ENCODE measurements around the gene SMURF1. TPM values are rescaled to one million over a fixed set of nuclear protein-coding genes. Genes with fewer than 3 reads are reported as not detected.

Gene SMURF1
- total and polyA plus RNA-seq, 2 experiments from 2014 or later: 12.4 to 21.7 TPM

DNA sequence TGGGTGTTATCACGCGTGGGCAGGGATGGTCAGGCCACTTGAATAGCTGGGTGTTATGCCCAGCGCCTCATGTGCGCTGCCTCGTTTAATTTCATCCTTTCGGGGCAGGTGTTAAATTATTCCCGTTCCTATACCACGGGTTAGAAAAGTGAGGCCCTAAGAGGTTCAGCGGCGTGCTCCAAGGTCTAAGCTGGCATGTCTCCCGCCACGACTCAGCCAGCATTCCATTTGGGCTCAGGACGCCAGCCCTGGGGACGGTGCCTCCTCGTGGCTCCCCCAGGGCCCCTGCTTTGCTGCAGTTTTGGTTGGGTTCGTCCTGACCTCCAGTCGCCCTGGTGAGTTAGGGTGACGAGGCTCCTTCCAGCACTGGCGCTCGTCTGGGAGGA lies 141.1 kb downstream of the SMURF1 start:
- Histone ChIP-seq H3K4me3 (no peak overlapping the region), H3K27ac (no peak overlapping the region), H3K9me2 (replicated peaks; ENCODE audit: insufficient read depth) (no peaks in the 10 kb centered on the region), H3K4me1 (ENCODE audit: insufficient read depth) (no peaks in the 10 kb centered on the region), H3K79me2 (no peaks in the 10 kb centered on the region), H3K27me3 (no peaks in the 10 kb centered on the region), H2AFZ (no peak overlapping the region), H3K36me3 (replicated peaks; ENCODE audit: insufficient read depth, low read depth) (no peaks in the 10 kb centered on the region), H4K20me1 (ENCODE audit: insufficient read depth, poor library complexity, severe bottlenecking) (no peaks in the 10 kb centered on the region), H3K4me2 (no peak overlapping the region), H3K9me3 (ENCODE audit: low read depth) (no peaks in the 10 kb centered on the region)
- TF ChIP-seq, protein P1, sequence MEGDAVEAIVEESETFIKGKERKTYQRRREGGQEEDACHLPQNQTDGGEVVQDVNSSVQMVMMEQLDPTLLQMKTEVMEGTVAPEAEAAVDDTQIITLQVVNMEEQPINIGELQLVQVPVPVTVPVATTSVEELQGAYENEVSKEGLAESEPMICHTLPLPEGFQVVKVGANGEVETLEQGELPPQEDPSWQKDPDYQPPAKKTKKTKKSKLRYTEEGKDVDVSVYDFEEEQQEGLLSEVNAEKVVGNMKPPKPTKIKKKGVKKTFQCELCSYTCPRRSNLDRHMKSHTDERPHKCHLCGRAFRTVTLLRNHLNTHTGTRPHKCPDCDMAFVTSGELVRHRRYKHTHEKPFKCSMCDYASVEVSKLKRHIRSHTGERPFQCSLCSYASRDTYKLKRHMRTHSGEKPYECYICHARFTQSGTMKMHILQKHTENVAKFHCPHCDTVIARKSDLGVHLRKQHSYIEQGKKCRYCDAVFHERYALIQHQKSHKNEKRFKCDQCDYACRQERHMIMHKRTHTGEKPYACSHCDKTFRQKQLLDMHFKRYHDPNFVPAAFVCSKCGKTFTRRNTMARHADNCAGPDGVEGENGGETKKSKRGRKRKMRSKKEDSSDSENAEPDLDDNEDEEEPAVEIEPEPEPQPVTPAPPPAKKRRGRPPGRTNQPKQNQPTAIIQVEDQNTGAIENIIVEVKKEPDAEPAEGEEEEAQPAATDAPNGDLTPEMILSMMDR (IDR thresholded peaks at IDR 0.05; ENCODE audit: poor library complexity): no peak
- TF ChIP-seq EZH2 (IDR thresholded peaks at IDR 0.05; ENCODE audit: borderline replicate concordance) (no peak), EZH2phosphoT487 (IDR thresholded peaks at IDR 0.05; ENCODE audit: low read depth, severe bottlenecking, unreplicated experiment) (no peak)
- WGBS (ENCODE audit: low lambda C conversion rate, missing lambda C conversion rate): 94% methylated on average over 20 of the region's 20 CpGs
- DNase-seq (ENCODE audit: low spot score): no peak

DNA sequence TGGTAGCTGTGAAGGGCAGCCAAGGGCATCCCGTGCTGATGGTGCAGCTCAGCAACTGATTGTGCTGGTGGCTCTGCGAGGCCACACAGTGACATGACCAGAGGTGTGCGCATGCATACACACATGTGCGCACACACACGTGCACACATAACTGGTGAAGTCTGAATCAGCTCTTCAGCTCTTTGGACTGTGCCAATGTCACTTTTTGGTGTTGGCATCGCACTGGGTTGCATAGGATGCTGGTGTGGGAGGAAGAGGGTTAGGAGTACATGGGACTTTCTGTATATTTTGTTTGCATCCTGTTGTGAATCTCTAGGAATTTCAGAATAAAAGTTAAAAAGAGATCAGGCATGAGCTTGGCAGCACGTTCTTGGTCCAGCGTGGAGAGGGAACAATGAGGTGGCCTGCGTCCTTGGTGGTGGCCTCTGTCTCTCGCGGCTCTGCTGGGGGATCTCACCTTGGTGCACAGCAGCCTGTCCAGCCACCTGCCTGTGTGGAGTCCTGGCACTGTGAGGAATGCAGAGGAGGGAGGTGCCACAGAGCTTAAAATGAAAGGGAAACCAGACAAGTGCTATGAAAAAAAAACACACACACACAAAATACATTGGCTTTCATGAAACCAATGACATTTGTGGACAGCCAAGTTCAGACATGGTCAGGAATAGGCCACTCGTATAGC lies 141.6 kb downstream of the SMURF1 start:
- WGBS (ENCODE audit: low lambda C conversion rate, missing lambda C conversion rate): 96% methylated on average over 12 of the region's 12 CpGs
- Histone ChIP-seq H3K9me2 (replicated peaks; ENCODE audit: insufficient read depth) (no peaks in the 10 kb centered on the region), H3K4me3 (no peak overlapping the region), H3K27ac (no peak overlapping the region), H3K4me1 (ENCODE audit: insufficient read depth) (no peaks in the 10 kb centered on the region), H3K4me2 (no peak overlapping the region), H3K79me2 (no peaks in the 10 kb centered on the region), H3K9me3 (ENCODE audit: low read depth) (no peaks in the 10 kb centered on the region), H3K27me3 (no peaks in the 10 kb centered on the region), H2AFZ (no peak overlapping the region), H3K36me3 (replicated peaks; ENCODE audit: insufficient read depth, low read depth) (no peaks in the 10 kb centered on the region), H4K20me1 (ENCODE audit: insufficient read depth, poor library complexity, severe bottlenecking) (no peaks in the 10 kb centered on the region)
- no peak for DNase-seq (ENCODE audit: low spot score)
- TF ChIP-seq EZH2 (IDR thresholded peaks at IDR 0.05; ENCODE audit: borderline replicate concordance): no peak
- no peak for TF ChIP-seq EZH2phosphoT487 (IDR thresholded peaks at IDR 0.05; ENCODE audit: low read depth, severe bottlenecking, unreplicated experiment)
- TF ChIP-seq, protein P1 (IDR thresholded peaks at IDR 0.05; ENCODE audit: poor library complexity): no peak

DNA sequence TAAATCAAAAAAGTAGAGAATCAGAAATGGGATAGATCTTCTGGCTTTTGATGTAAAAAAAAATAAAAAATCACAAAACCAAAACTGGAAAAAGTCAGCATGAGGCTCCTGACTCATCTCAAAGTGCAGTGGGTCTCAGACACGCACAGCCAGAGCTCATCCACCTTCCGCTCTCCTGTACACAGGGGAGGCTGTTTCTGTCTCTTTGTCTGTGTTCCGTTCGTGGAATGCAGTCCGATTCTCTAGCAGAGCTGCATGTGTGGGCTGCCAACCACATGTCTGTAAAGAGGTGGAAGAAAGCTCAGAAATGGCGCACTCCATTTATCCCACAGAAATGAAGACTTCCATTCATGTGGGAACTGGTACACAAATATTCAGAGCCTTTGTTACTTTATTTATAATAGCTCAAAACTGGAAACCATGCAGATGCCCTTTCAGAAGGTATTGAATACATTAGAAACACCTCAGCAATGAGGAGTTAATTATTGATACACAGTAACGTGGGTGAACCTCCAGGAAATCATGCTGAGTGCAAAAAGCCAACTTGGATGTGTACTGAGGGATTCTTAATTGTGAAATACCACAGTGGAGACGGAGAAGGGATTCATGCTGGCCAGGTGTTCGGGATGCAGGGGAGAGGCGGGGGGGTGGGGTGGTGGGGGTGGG lies 142.3 kb downstream of the SMURF1 start:
- Histone ChIP-seq H3K4me1 (ENCODE audit: insufficient read depth) (no peaks in the 10 kb centered on the region), H2AFZ (no peak overlapping the region), H3K27ac (no peak overlapping the region), H3K9me2 (replicated peaks; ENCODE audit: insufficient read depth) (no peaks in the 10 kb centered on the region), H3K9me3 (ENCODE audit: low read depth) (no peaks in the 10 kb centered on the region), H3K79me2 (no peaks in the 10 kb centered on the region), H4K20me1 (ENCODE audit: insufficient read depth, poor library complexity, severe bottlenecking) (no peaks in the 10 kb centered on the region), H3K36me3 (replicated peaks; ENCODE audit: insufficient read depth, low read depth) (no peaks in the 10 kb centered on the region), H3K4me2 (no peak overlapping the region), H3K4me3 (no peak overlapping the region), H3K27me3 (no peaks in the 10 kb centered on the region)
- 83% methylated on average over 10 of the region's 10 CpGs for WGBS (ENCODE audit: low lambda C conversion rate, missing lambda C conversion rate)
- DNase-seq (ENCODE audit: low spot score): no peak
- TF ChIP-seq EZH2 (IDR thresholded peaks at IDR 0.05; ENCODE audit: borderline replicate concordance) (no peak), EZH2phosphoT487 (IDR thresholded peaks at IDR 0.05; ENCODE audit: low read depth, severe bottlenecking, unreplicated experiment) (no peak)

DNA sequence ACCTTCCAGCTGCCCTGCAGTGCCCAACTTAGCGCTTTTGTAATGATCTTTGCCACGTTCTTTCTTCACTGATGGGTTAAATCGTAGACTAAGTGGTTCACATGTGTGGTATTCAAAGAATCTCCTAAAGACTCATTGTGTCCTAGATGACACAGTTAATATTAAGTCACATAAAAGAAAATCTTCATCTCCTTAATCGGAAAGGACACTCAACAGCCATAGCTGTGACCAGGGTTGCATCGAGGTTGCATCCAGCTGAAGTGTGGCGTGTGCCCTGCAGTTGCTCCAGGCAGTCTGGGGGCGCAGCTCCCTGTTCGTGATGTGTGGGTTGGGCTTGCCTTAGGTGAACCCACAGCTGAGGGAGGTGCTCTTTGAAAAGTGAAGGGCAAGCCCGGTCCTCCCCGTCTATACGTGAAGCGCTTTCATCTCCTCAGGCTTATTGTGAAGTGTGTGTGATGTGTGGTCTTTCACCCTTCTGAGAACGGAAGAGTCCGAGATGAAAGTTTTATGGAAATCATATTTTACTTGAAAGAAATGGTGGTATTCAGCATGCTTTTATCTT lies 142.9 kb downstream of the SMURF1 start:
- no peak overlapping the region for H2AFZ ChIP-seq
- no peak overlapping the region for H3K4me2 ChIP-seq
- no peaks in the 10 kb centered on the region for H3K79me2 ChIP-seq
- H3K4me3 ChIP-seq: no peak overlapping the region
- H4K20me1 ChIP-seq (ENCODE audit: insufficient read depth, poor library complexity, severe bottlenecking): no peaks in the 10 kb centered on the region
- H3K27me3 ChIP-seq: no peaks in the 10 kb centered on the region
- no peaks in the 10 kb centered on the region for H3K4me1 ChIP-seq (ENCODE audit: insufficient read depth)
- no peak for DNase-seq (ENCODE audit: low spot score)
- WGBS (ENCODE audit: low lambda C conversion rate, missing lambda C conversion rate): 92% methylated on average over 14 of the region's 14 CpGs
- H3K27ac ChIP-seq: no peak overlapping the region
- no peaks in the 10 kb centered on the region for H3K9me2 ChIP-seq (replicated peaks; ENCODE audit: insufficient read depth)
- H3K9me3 ChIP-seq (ENCODE audit: low read depth): no peaks in the 10 kb centered on the region
- TF ChIP-seq, protein P1 (IDR thresholded peaks at IDR 0.05; ENCODE audit: poor library complexity): no peak
- TF ChIP-seq EZH2phosphoT487 (IDR thresholded peaks at IDR 0.05; ENCODE audit: low read depth, severe bottlenecking, unreplicated experiment): no peak
- TF ChIP-seq EZH2 (IDR thresholded peaks at IDR 0.05; ENCODE audit: borderline replicate concordance): no peak
- H3K36me3 ChIP-seq (replicated peaks; ENCODE audit: insufficient read depth, low read depth): no peaks in the 10 kb centered on the region

Measured in hepatocyte (in vitro differentiated cells).